HG02610 (cell line): Measurements from ENCODE around the gene FLVCR1.
"Not testable (repeated sequence)": the region's sequence is repeated elsewhere in the genome, so short reads cannot be mapped to it uniquely, and the experiment has no call there.

Source experiments
- ATAC-seq: cut with Tn5 transposase; IDR thresholded peaks from one replicate; pipeline ENCODE4 v1.9.1; 2021; ENCODE audit warnings: mild to moderate bottlenecking, moderate library complexity; ENCODE audit not compliant: unreplicated experiment

Gene FLVCR1

DNA sequence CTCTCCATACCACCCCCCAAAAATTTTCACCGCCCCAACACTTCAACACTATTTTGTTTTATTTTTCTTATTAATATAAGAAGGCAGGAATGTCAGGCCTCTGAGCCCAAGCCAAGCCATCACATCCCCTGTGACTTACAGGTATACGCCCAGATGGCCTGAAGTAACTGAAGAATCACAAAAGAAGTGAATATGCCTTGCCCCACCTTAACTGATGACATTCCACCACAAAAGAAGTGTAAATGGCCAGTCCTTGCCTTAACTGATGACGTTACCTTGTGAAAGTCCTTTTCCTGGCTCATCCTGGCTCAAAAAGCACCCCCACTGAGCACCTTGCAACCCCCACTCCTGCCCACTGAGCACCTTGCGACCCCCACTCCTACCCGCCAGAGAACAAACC lies 56.0 kb downstream of the FLVCR1 start:
- ATAC-seq: not testable (repeated sequence)

DNA sequence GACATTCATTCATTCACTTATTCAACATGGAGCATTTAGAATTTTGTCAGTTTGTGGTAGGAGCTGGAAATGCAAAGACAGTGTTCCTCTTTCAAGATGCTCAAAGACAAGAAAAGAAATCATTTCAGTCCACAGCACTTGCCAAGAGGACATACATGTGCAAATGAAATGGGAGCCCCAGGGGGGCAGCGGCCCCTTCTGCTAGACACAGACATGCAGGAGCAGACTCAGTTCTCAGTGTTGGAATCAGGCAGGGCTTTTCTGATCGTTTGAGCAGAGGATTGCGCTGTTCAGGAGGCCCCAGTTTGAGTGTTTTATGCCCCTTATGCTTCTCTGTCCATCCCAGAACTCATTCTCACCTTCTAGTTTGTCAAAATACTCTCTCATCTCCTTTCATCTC lies 56.7 kb downstream of the FLVCR1 start:
- no peak for ATAC-seq

DNA sequence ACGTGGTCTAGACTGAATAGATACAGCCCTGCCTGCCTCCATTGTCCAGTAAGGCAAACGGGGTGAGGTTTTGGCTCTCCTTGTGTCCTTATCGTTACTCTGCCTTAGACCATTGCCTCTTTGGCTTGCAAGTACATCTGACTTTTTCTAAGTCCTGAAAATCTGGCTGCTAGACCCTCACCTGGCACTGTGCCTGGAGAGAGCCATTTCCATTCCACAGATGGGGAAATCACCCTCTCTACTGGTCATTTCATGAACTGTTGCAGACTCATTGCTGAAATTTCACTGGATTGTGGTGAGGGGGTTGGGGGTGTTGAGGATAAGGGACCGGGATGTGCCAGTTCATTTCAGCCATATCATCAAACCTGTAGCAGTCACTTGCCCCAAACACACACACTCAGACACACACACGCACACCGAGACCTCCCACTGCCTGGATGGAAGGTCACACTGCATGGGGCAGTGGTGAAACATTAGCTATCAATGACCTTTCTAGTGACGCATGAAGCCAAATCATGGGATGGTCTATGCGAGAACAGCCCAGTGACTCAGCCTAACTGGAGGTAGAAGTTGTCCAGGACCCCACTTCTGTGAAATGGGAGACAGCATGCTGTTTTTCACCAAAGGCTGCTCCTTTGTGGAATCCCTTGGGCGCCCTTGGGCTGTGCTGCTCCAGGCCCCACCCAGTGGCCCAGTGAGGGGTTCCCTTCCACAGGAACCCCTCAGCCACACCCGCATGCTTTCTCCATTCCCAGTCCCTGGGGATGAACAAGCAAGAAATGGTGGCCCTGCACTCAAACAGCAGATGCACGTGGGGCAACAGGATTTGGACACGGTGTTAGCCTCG lies 57.4 kb downstream of the FLVCR1 start:
- no peak for ATAC-seq

DNA sequence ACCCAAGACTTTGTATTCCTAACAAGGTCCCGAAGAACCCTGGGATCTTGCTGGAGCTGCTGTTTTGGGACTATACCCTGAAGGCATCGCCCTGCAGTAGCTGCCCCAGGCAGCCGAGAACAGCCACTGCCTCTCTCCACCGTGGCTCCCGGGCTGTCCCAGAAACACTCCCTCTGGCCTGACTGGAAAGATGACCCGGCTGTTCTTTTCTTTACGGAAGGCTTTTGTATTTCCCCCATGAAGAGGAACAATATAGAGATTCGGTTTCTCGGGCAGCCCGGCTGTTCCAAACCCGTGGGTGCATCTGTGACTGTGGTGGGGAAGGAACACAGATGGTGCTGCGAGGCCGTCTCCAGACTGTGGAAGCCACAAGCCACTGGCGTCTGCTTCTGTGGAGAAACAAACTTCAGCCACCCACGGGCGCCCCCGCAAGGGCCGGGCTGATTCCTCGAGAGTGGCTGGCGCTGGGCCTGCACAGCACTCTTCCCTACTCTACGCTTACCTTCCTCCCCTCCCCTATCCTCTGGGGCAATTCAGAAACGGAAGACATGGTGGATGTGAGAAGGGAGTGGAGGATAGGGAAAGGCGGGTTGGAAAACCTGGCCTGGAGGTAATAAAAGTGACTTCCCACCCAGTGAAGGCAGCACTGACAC lies 58.5 kb downstream of the FLVCR1 start:
- no peak for ATAC-seq

DNA sequence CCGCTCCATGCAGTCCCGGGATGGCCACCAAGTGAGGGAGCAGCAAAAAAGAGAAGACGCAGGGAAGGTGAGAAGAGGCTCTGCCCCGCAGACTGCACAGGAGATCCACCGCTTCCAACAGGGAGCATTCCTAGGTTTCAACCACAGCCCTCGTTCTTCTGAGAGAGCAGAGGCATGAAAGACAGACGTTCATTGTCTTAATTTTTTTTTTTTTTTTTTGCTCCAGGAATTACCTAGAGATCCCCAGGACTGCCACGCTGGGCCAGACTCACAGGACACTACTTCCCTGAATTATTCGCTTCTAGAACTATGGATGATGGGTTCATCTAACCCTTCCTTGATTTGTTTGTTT lies 59.0 kb downstream of the FLVCR1 start:
- no peak for ATAC-seq

DNA sequence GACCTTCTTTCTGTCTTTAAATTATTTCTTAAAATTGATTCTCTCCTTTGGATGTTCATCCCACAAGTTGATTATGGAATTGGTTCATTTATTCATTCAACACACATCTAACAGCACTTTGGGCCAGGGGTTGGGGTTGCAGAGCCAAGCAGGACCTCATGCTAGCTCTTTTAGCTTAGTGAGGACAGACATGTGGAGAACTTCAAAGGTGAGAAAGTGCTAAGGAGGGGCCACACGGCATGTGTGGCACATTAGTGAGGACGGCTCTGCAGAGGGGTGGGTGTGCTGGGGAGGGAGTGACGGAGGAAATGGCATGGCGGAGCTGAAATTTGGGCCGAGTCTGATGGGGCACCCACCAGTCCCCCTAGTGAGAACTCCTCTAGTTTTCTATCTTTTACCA lies 59.8 kb downstream of the FLVCR1 start:
- no peak for ATAC-seq

DNA sequence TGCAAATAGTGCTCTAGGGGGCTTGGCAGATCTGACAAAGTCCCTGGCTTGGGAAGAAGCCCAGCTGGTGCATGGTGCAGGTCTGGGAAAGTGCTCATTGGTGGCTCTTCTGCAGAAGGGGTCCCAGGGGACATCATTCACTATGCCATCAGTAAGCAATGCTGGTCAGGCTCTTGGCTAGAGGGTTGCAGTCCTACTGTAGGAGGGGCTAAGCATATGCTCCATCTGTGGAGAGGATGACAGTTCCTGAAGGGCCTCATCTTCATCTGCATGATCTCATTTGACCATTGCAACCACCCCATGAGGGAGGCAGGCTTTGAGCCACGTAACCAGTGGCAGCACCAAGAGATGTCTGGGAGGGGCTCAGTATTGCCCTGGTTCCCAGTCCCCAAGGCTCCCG lies 60.7 kb downstream of the FLVCR1 start:
- no peak for ATAC-seq

DNA sequence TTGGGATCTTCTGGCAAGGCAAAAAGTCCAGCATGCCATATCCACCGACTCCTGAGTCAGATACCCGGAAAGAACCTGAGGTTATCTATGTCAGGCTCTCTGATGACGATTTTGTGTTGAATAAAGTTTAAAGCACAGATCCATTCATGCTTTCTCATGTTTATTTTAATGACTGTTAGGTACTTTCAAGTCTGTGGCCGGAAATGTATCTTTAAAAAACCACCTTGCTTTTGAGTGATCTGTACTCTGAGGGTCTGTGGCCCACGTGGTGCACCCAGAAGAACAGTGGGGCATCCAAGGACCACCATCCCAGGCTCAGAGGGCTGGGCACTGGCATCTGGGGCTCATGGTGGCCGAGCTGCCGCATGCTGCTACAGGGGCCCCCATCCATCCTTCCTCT lies 62.2 kb downstream of the FLVCR1 start:
- ATAC-seq: no peak

DNA sequence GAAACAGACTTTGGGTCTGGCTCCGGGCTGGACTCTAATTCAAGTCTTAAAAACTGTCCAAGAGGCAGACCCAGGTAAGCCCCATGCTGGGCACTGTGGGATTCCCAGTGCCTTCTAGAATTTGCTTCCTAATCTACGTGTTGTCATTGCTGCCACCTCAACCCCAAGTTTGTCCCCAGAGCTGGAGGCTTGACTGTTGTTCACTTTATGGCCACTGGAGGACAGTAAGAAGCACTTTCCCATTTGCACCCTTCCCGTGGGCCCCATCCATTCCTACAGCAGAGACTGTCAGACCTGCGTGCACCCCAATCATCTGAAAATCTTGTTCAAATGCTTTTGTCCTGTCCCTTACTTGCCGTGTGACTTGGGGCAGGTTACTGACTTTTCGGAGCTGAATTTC lies 62.8 kb downstream of the FLVCR1 start:
- ATAC-seq: no peak

DNA sequence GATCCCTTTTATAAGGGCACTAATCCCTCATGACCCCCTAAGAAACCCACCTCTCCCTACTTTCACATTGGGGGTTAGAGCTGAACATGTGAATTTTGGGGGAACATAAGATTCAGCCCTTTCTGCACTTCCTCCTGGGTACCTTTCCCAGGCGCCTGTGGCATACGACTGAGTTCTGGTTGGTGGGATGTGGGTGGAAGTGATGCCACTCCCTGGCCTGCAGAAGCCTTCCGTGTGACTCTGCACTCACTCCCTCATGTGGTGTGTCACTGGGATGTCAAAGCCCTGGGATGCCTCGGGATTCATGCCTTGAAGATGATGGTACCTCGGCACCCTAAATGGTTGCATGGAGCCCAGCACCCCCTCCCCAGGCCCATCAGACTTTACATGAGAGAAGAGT lies 63.9 kb downstream of the FLVCR1 start:
- no peak for ATAC-seq

DNA sequence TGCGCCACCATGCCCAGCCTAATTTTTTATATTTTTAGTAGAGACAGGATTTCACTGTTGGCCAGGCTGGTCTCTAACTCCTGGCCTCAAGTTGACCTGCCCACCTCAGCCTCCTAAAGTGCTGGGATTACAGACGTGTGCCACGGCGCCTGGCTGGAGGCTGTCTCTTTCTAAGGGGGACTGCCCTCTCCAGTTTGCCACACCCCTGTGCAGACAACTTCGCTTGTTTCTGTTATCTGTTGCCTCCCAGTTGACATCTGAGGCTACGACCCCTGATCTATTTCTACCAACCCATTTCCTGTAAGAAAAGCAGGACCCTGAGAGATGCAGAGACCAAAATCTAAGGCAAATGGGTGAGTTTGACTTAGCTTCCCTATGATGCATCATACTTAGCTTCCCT lies 68.3 kb downstream of the FLVCR1 start:
- ATAC-seq: no peak

DNA sequence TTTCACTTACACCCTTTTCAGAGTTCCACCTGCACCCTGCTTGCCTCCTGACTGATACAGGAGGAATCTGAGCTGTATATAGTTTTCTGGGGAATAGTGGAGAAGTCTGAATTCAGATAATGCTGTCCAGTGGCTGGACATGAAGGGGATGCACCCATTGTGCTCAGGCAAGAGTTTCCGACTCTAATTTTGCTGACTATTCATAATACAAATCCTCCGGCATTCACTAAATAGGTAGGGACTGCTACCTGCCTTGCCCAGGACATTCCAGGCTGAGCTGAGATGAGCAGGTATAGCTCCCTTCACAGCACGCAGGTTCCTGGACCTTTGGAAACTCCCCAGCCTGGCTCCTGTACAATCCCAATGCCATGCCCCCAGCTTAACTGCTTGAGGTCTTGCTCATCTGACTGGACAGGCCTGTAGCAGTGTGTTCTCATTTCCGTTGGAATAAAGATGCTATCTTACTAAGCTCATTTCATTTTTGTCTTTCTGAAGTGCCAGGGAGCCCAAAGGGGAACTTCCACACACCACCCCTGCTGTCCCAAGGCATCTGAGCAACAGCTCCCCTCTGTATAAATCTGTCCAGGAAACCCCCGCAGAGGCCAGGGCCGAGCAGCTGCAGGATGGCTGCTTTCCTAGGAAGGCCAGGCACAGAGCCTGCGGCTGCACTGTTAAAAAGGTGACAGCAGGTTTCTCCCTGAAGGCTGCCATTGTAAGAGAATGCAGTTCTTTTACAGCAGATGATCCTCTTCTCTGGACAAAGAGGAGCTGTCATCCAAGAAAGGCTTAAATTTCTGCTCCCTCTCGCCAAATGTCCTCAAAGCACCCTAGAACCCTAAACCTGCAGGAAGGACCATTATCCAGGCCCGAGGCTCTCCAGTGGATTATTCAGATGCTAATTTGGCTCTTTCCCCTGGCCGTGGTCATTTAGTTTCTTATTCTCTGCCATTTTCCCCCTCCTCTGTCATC lies 70.5 kb downstream of the FLVCR1 start:
- peak; percentile 90 for ATAC-seq

DNA sequence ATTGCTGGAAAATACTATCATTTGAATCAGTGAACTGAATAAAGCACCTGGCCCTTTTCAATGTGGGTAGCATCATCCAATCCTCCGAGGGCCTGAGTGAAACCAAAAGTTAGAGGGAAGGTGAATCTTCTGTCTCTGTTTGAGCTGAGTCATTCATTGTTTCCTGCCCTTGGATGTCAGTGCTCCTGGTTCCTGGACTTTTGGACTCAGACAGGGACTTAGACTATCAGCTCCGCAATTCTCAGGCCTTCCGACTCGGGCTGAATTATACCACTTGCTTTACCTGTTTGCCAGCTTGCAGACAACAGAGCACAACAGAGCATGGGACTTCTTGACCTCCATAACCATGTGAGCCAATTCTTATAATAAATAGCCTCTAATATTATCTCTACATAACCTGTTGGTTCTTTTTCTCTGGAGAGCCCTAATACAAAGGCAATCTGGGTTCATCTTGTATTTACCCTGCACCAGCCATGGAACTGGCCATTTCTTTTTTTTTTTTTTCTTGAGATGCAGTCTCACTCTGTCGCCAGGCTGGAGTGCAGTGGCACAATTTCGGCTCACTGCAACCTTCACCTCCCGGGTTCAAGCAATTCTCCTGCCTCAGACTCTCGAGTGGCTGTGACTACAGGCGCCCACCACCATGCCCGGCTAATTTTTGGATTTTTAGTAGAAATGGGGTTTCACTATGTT lies 73.1 kb downstream of the FLVCR1 start:
- peak; percentile 41 for ATAC-seq

DNA sequence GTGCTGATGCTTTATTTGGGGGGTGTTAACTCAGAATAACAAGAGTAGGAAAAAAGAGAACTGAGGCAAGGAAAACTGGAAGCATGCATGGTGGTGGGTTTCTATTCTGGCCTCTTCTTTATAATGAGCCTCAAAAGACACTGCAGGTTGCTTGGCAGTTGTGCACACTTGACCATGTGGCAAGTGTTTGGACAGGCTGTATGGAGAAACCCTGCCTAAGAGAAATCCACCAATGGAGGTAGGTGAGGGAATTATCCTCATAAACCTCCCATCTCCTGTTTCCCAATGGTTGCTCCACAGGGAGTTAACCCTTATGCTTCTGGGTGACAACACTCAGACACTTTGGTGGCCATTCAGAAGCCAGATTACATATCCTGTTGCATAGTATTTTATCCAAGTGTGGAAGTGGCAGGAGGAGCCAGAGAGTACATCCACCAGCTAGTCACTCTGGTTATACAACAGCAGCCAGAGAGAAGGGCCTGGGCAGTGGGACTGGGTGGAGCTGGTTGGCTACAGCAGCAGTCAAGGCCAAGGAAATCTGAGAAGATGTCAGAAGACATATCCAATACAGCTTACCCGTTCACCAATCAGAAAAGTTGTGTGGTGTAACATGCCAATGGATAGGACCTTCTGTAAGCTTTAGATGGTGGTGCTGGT lies 75.9 kb downstream of the FLVCR1 start:
- no peak for ATAC-seq

DNA sequence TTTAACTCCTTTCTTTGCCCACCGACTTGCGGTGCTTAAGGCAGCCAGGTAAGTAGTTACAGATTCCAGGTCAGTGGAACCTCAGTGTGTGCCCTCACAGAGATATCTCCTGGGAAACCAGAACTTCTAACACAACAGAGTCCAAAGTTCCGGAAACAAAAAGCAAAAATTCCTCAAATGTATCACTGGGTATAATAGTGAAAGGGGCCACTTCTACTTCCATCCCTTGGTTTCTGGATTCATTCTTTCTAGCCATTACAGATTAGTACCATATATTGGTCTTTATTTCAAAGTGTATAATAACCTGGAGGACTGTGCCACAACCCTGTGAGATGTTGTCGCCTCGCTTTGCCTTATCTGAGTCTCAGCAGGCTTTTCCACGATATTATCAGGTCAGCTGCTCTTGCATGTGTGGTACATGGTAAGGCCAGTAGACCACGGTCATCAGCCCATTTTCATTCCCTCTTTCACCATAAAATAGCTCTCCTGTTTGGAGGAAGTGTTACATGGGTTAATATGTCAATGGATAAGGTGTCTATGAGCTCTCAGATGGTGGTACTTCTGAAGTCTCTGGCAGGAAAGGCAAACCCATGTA lies 77.4 kb downstream of the FLVCR1 start:
- ATAC-seq: no peak

DNA sequence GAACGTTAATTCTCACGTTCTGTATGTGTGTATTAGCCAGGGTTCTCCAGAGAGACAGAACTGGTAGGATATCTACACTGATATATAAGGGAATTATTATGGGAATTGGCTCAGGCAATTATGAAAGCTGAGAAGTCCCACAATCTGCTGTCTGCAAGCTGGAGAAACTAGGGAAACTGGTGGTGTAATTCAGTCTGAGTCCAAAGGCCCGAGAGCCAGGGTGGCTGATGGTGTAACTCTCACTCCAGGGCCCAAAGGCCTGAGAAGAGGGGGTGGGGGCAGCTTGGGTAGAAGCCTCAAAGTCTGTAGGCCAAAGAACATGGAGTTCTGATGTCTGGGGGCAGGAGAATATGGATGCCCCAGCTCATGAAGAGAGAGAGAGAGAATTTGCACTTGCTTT lies 79.0 kb downstream of the FLVCR1 start:
- ATAC-seq: no peak

DNA sequence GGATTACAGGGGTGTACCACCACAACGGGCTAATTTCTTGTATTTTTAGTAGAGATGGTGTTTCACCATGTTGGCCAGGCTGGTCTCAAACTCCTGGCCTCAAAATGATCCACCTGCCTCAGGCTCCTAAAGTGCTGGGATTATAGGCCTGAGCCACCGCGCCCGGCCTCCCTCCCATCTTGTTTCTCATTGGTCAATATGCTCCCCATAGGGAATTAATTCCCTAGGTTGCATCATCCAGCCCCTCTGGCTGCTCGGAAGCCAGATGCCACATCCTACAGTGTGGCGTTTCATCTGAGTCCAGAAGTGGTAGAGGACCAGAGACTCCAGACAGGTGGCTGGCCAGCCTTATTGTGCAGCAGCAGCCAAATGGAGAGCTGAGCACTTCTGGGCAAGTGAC lies 80.8 kb downstream of the FLVCR1 start:
- ATAC-seq: no peak

DNA sequence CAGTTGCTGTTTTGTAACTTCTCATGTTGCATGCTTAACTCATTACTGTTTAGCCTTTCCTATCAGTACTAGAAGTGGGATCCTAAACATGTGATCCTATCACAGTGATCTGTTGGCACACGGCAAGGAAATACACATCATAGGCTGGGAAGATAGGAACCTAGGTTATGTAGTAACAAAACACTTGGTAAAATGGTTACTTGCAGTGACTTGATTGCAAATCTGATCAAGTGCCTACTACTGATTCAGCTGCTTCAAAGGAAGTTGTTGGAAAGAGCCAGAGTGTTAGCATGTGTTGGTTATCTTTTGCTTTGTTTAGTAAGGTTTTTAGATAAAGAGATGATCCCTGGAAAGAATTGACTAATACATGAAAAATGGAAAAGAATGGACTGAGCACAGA lies 83.4 kb downstream of the FLVCR1 start:
- no peak for ATAC-seq

DNA sequence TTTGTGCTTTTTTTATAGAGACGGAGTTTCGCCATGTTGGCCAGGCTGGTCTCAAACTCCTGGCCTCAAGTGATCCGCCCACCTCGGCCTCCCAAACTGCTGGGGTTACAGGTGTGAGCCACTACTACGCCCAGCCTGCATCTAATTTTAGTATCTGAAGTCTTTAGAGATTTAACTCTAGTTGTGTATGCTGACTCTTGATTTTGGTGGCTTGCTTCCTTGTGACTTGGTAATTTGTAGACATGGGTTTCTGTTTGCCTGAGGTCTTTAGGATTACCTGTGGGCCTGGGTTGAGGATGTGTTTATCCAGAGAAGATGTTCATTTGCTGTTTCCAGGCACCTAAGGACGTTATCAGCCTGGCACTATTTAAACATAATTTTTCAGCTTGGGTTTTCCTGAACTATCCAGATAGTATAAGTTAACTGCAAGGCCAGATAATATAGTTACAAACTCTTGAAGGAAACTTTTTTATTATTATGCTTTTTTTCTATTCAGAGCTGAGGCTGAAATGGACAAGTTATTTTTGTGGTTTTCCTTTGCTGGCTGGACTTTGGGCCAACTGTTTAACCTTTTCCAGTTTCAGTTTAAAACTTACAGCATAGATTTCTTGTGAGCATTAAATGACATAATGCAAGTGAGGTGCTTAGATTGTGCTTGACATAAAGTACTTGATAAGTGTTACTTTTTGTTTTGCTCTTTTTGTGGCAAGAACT lies 84.8 kb downstream of the FLVCR1 start:
- no peak for ATAC-seq

DNA sequence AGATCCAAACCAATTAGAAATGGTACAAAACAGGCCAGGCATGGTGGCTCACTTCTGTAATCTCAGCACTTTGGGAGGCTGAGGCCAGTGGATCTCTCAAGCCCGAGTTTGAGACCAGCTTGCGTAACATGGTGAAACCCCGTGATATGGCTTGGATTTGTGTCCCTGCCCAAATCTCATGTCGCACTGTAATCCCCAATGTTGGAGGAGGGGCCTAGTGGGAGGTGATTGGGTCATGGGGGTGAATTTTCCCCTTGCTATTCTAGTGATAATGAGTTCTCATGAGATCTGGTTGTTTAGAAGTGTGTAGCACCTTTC lies 85.3 kb downstream of the FLVCR1 start:
- no peak for ATAC-seq
